HCT116 (cell line): Measurements from ENCODE around the gene BICRA. TPM values are rescaled to one million over a fixed set of nuclear protein-coding genes. Genes with fewer than 3 reads are reported as not detected.

Source experiments
- ATAC-seq: fragments of 200-7000 bp; cut with Tn5 transposase; 2 replicates; pipeline ENCODE4 v1.9.1; 2020; ENCODE audit warnings: mild to moderate bottlenecking, moderate library complexity
- BruUV-seq: library from RNA; stranded (reverse); fragments of 400-500 nt; replicated peaks from 2 replicates; lab custom pipeline; 2021; lab: Mats Ljungman, UMichigan
- CTCF ChIA-PET: fragments of 300-600 bp; sonication (Branson Sonifier 250); formaldehyde crosslinking; loops from one replicate; lab custom pipeline; 2021; ENCODE audit warnings: antibody characterized with exemption; lab: Charles Lee
- POLR2A ChIA-PET: fragments of 300-600, 350-600 bp; sonication (Branson Sonifier 250); formaldehyde crosslinking; loops from one replicate; lab custom pipeline; 2021; ENCODE audit warnings: antibody characterized with exemption; lab: Charles Lee
- RAD21 ChIA-PET, 2 experiments: fragments of 300-600 bp; sonication (Branson Sonifier 250); formaldehyde crosslinking; loops; one replicate each; lab custom pipeline; 2023; ENCODE audit warnings: low total read pairs in 2 of 2; ENCODE audit not compliant: uncharacterized antibody in 2 of 2, unreplicated experiment in 2 of 2, low non-redundant PET in 1 of 2; lab: Charles Lee
- DNase-seq: peaks from one replicate; pipeline ENCODE4 v3.0.0-alpha.2; 2010; ENCODE audit warnings: low read depth, low spot score
- H2AFZ ChIP-seq: fragments of 200-600 bp; shearing (Covaris generic), sonication (generic); 2 replicates; pipeline ENCODE4 v1.6.1; 2017; ENCODE audit warnings: low read depth, mixed run types, mixed read lengths, antibody characterized with exemption, low read length; ENCODE audit not compliant: poor library complexity, severe bottlenecking
- H3K27ac ChIP-seq: 2 replicates; pipeline ENCODE4 v1.5.1; 2012; ENCODE audit warnings: low read depth, low read length
- H3K27me3 ChIP-seq: fragments of 200-600 bp; sonication (generic); 2 replicates; pipeline ENCODE4 v1.6.1; 2016; ENCODE audit warnings: mixed run types, low read length, mixed read lengths; ENCODE audit not compliant: insufficient read depth
- H3K36me3 ChIP-seq, 2 experiments: fragments of 200-500 bp in 1 of 2; fragments of 200-600 bp in 1 of 2; sonication (Bioruptor generic) in 1 of 2; sonication (generic) in 1 of 2; 2 replicates each; pipeline versions ENCODE4 v1.5.1 to v1.6.1; 2014 to 2016; ENCODE audit warnings: low read length in 2 of 2, inconsistent platforms in 1 of 2, mixed read lengths in 1 of 2, mixed run types in 1 of 2; ENCODE audit not compliant: insufficient read depth in 2 of 2, control insufficient read depth in 1 of 2
- H3K4me1 ChIP-seq, 2 experiments: fragments of 200-600 bp in 1 of 2; sonication (generic) in 1 of 2; 2 replicates each; pipeline versions ENCODE4 v1.5.1 to v1.6.1; 2012 to 2017; ENCODE audit warnings: low read length in 2 of 2, inconsistent platforms in 1 of 2, mild to moderate bottlenecking in 1 of 2, mixed read lengths in 1 of 2, mixed run types in 1 of 2, moderate library complexity in 1 of 2; ENCODE audit not compliant: insufficient read depth in 2 of 2, control insufficient read depth in 1 of 2
- H3K4me2 ChIP-seq: fragments of 200-600 bp; sonication (generic); 2 replicates; pipeline ENCODE4 v1.6.1; 2017; ENCODE audit warnings: mixed run types, low read length, mixed read lengths
- H3K4me3 ChIP-seq, 2 experiments: fragments of 200-600 bp in 1 of 2; sonication (generic) in 1 of 2; replicated peaks in 1 of 2; 2 replicates each; pipeline ENCODE4 v1.5.1; 2011 to 2016; ENCODE audit warnings: low read length in 2 of 2, control low read depth in 1 of 2, low read depth in 1 of 2, mild to moderate bottlenecking in 1 of 2, mixed read lengths in 1 of 2, mixed run types in 1 of 2
- H3K79me2 ChIP-seq: fragments of 200-600 bp; sonication (generic); 2 replicates; pipeline ENCODE4 v1.6.1; 2017; ENCODE audit warnings: mild to moderate bottlenecking, mixed run types, low read length, moderate library complexity, mixed read lengths; ENCODE audit not compliant: insufficient read depth
- H3K9ac ChIP-seq: fragments of 200-600 bp; sonication (generic); 2 replicates; pipeline ENCODE4 v1.6.1; 2016; ENCODE audit warnings: low read length, mixed read lengths
- H3K9me2 ChIP-seq: fragments of 200-600 bp; sonication (generic), shearing (Covaris generic); 2 replicates; pipeline ENCODE4 v1.6.1; 2017; ENCODE audit warnings: mixed run types, mild to moderate bottlenecking, moderate library complexity; ENCODE audit not compliant: insufficient read depth
- H3K9me3 ChIP-seq, 2 experiments: fragments of 200-500 bp in 1 of 2; fragments of 200-600 bp in 1 of 2; sonication (Bioruptor generic) in 1 of 2; sonication (generic) in 1 of 2; 2 replicates each; pipeline ENCODE4 v1.6.1; 2014 to 2017; ENCODE audit warnings: low read length in 2 of 2, mixed read lengths in 2 of 2, inconsistent platforms in 1 of 2, low read depth in 1 of 2, mild to moderate bottlenecking in 1 of 2, mixed run types in 1 of 2, moderate library complexity in 1 of 2; ENCODE audit not compliant: control insufficient read depth in 1 of 2, insufficient read depth in 1 of 2
- H4K20me1 ChIP-seq: fragments of 200-600 bp; sonication (generic), shearing (Covaris generic); 2 replicates; pipeline ENCODE4 v1.6.1; 2017; ENCODE audit warnings: mixed run types, mild to moderate bottlenecking, moderate library complexity; ENCODE audit not compliant: insufficient read depth
- CBX3 ChIP-seq: IDR thresholded peaks from 2 replicates; pipeline ENCODE4 v1.6.1; 2012; ENCODE audit warnings: low read depth
- CEBPB ChIP-seq: IDR thresholded peaks from 2 replicates; pipeline ENCODE4 v1.6.1; 2012; ENCODE audit warnings: low read depth
- ELF1 ChIP-seq: IDR thresholded peaks from 2 replicates; pipeline ENCODE4 v1.6.1; 2012; ENCODE audit warnings: low read depth, borderline replicate concordance
- EZH2 ChIP-seq: fragments of 200-600 bp; sonication (generic); IDR thresholded peaks from 2 replicates; pipeline ENCODE4 v1.6.1; 2017; ENCODE audit warnings: antibody characterized with exemption, mixed run types
- EZH2phosphoT487 ChIP-seq: fragments of 200-600 bp; IDR thresholded peaks from 2 replicates; pipeline ENCODE4 v1.6.1; 2018; ENCODE audit warnings: antibody characterized with exemption, borderline replicate concordance
- FOSL1 ChIP-seq: IDR thresholded peaks from 2 replicates; pipeline ENCODE4 v1.6.1; 2012; ENCODE audit warnings: low read depth
- POLR2A ChIP-seq: IDR thresholded peaks from 2 replicates; pipeline ENCODE4 v1.7.0; 2011; ENCODE audit warnings: borderline replicate concordance; ENCODE audit not compliant: insufficient read depth, insufficient read length; ENCODE audit errors: extremely low read depth
- RAD21 ChIP-seq: IDR thresholded peaks from 2 replicates; pipeline ENCODE4 v1.6.1; 2012; ENCODE audit warnings: low read depth, mild to moderate bottlenecking
- SP1 ChIP-seq: IDR thresholded peaks from 2 replicates; pipeline ENCODE4 v1.6.1; 2012; ENCODE audit warnings: low read depth
- TCF7L2 ChIP-seq: IDR thresholded peaks from 2 replicates; pipeline ENCODE4 v1.7.0; 2011; ENCODE audit warnings: borderline replicate concordance, inconsistent platforms; ENCODE audit not compliant: insufficient read depth, insufficient read length; ENCODE audit errors: extremely low read depth
- ZFX ChIP-seq: fragments of 450-650 bp; IDR thresholded peaks from 2 replicates; pipeline ENCODE4 v1.6.1; 2017
- ZNF274 ChIP-seq: fragments of 200-500 bp; sonication (Bioruptor generic); IDR thresholded peaks from 2 replicates; pipeline ENCODE4 v1.6.1; 2014; ENCODE audit warnings: mild to moderate bottlenecking, low read depth, low read length, inconsistent platforms
- intact Hi-C: fragments of 100-400 bp; cut with micrococcal nuclease; formaldehyde crosslinking; loops from 2 replicates; pipeline ENCODE4 v1.10.0; 2022
- total RNA-seq: library from RNA; stranded (reverse); gene quantifications from one replicate; pipeline ENCODE4 v1.2.1, GENCODE V29; 2021; ENCODE audit not compliant: unreplicated experiment
- TF ChIP-seq, protein P1 (sequence below): IDR thresholded peaks from 2 replicates; pipeline ENCODE4 v1.6.1; 2011; ENCODE audit warnings: mild to moderate bottlenecking, low read length, moderate library complexity; ENCODE audit not compliant: insufficient replicate concordance; ENCODE audit errors: extremely low read depth
- TF ChIP-seq, protein P2 (sequence below), 3 experiments: fragments of 200-600 bp in 1 of 3; sonication (generic) in 1 of 3; IDR thresholded peaks in 2 of 3; conservative IDR thresholded peaks in 1 of 3; 2 replicates each; pipeline ENCODE4 v1.5.1; 2012 to 2017; ENCODE audit warnings: low read depth in 2 of 3, low read length in 2 of 3, antibody characterized with exemption in 1 of 3, borderline replicate concordance in 1 of 3, control low read depth in 1 of 3, mild to moderate bottlenecking in 1 of 3, mixed read lengths in 1 of 3, mixed run types in 1 of 3, moderate library complexity in 1 of 3; ENCODE audit not compliant: insufficient read depth in 1 of 3
- TF ChIP-seq, protein P3 (sequence below): IDR thresholded peaks from 2 replicates; pipeline ENCODE4 v1.6.1; 2012

Gene BICRA
- total RNA-seq, 1 experiment from 2014 or later: 11.3 TPM

DNA sequence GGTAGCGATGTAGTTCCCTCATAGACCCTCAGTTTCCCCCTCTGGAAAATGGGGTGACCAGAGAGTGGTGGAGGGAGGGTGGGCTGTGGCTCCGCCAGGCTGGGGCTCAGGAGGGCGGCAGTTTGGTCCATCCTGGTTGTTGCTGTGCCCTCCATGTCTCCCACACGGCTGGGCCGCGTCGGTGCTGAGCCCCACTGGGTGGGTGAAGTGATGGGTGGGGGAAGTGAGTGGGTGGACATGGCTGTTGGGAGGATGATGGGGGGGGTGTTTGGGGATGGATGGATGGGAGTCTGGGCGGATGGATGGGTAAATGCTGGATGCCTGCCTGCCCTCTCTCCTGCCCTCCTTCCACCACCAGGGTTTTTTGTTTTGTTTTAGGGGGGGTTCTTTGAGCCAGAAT lies 87.7 kb downstream of the BICRA start:
- no peak overlapping the region for H3K9ac ChIP-seq

More for the DNA sequence above, 87.7 kb downstream of the BICRA start:
- ATAC-seq: no peak
- RAD21 ChIA-PET: no interaction called here
- H2AFZ ChIP-seq: no peak overlapping the region
- TF ChIP-seq ELF1: no peak
- TF ChIP-seq, protein P1, sequence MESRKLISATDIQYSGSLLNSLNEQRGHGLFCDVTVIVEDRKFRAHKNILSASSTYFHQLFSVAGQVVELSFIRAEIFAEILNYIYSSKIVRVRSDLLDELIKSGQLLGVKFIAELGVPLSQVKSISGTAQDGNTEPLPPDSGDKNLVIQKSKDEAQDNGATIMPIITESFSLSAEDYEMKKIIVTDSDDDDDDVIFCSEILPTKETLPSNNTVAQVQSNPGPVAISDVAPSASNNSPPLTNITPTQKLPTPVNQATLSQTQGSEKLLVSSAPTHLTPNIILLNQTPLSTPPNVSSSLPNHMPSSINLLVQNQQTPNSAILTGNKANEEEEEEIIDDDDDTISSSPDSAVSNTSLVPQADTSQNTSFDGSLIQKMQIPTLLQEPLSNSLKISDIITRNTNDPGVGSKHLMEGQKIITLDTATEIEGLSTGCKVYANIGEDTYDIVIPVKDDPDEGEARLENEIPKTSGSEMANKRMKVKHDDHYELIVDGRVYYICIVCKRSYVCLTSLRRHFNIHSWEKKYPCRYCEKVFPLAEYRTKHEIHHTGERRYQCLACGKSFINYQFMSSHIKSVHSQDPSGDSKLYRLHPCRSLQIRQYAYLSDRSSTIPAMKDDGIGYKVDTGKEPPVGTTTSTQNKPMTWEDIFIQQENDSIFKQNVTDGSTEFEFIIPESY: no peak
- no peak for TF ChIP-seq ZFX
- no peak for TF ChIP-seq ZNF274
- no peak for TF ChIP-seq CBX3
- TF ChIP-seq TCF7L2: no peak
- no peak for TF ChIP-seq FOSL1
- no peak for TF ChIP-seq CEBPB
- TF ChIP-seq, protein P2, sequence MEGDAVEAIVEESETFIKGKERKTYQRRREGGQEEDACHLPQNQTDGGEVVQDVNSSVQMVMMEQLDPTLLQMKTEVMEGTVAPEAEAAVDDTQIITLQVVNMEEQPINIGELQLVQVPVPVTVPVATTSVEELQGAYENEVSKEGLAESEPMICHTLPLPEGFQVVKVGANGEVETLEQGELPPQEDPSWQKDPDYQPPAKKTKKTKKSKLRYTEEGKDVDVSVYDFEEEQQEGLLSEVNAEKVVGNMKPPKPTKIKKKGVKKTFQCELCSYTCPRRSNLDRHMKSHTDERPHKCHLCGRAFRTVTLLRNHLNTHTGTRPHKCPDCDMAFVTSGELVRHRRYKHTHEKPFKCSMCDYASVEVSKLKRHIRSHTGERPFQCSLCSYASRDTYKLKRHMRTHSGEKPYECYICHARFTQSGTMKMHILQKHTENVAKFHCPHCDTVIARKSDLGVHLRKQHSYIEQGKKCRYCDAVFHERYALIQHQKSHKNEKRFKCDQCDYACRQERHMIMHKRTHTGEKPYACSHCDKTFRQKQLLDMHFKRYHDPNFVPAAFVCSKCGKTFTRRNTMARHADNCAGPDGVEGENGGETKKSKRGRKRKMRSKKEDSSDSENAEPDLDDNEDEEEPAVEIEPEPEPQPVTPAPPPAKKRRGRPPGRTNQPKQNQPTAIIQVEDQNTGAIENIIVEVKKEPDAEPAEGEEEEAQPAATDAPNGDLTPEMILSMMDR (IDR thresholded peaks at IDR 0.05 in 2 of 3, conservative IDR thresholded peaks at IDR 0.05 in 1 of 3; ENCODE audit: borderline replicate concordance in 1 of 3, insufficient read depth in 1 of 3, low read depth in 2 of 3, low read length in 2 of 3): no peak
- no peak for TF ChIP-seq EZH2
- no peak for TF ChIP-seq POLR2A
- no peak for TF ChIP-seq RAD21
- TF ChIP-seq, protein P3, sequence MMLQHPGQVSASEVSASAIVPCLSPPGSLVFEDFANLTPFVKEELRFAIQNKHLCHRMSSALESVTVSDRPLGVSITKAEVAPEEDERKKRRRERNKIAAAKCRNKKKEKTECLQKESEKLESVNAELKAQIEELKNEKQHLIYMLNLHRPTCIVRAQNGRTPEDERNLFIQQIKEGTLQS: no peak
- no peak for TF ChIP-seq SP1
- no peak for TF ChIP-seq EZH2phosphoT487
- TF ChIP-seq, all 23 proteins: peak for 0
- intact Hi-C loops: loop anchor here (5.0 to 10.0 kb wide), 2 partner anchors 94 to 402 kb away; no protein-coding TSS in a partner anchor
- no TSS peak for BruUV-seq
- H4K20me1 ChIP-seq: no peaks in the 10 kb centered on the region
- H3K79me2 ChIP-seq: no peaks in the 10 kb centered on the region
- ChIA-PET POLR2A (interaction anchor here (0.6 kb wide), 1 partner anchor 27 kb away, joined by 3 read pairs; no protein-coding TSS in a partner anchor), CTCF (interaction anchor here (2.3 kb wide), 1 partner anchor 268 kb away, joined by 11 read pairs; no protein-coding TSS in a partner anchor)
- no peak for DNase-seq
- H3K27me3 ChIP-seq: no peaks in the 10 kb centered on the region
- H3K9me3 ChIP-seq: no peaks in the 10 kb centered on the region
- H3K27ac ChIP-seq: no peak overlapping the region
- no peak overlapping the region for H3K4me2 ChIP-seq
- H3K4me3 ChIP-seq: no peak overlapping the region
- peaks cover 3 to 8% of the 10 kb centered on the region in 2 experiments; a peak in 3 of 4 replicates for H3K4me1 ChIP-seq
- peaks cover 0 to 7% of the 10 kb centered on the region in 2 experiments; a peak in 2 of 4 replicates for H3K36me3 ChIP-seq
- H3K9me2 ChIP-seq: no peaks in the 10 kb centered on the region
